ENCODE data around the gene CPE.

- TF ChIP-seq POLR2AphosphoS5 (IDR thresholded peaks at IDR 0.05) = peak; percentile 65
- no peak for TF ChIP-seq CTCF (IDR thresholded peaks at IDR 0.05)
Measured at GRCh38 chr4:165383591-165384073, 4.8 kb downstream of the CPE start.

All from prostate gland (tissue), 2 donors.